Right ventricle myocardium inferior (tissue), 1 donor: ENCODE data around the gene FAM171A1. TPM values are rescaled to one million over a fixed set of nuclear protein-coding genes. Genes with fewer than 3 reads are reported as not detected.
A peak's percentile ranks its signal among the peaks of the same experiment; 100 is the strongest.
"Not testable (repeated sequence)": the region's sequence is repeated elsewhere in the genome, so short reads cannot be mapped to it uniquely, and the experiment has no call there.

ENCODE experiments used
- ATAC-seq: fragments of 200-7000 bp; cut with Tn5 transposase; one replicate; pipeline ENCODE4 v1.9.1; 2020; ENCODE audit warnings: mild to moderate bottlenecking, moderate library complexity
- DNase-seq: peaks from one replicate; pipeline ENCODE4 v3.0.0; 2021; ENCODE audit errors: missing footprints
- intact Hi-C: fragments of 100-400 bp; cut with DNase I; formaldehyde crosslinking; loops from one replicate; pipeline ENCODE4 v1.11.0; 2022
- total RNA-seq: library from RNA; stranded (reverse); fragmentation: NEBNext Ultra II Directional; extraction: Animal tissue kit (Norgen Biotek cat#: 25700); gene quantifications from one replicate; pipeline ENCODE4 v1.2.1, GENCODE V29; 2021
- donor health status: DM: no; HTN: yes; CAD: no; lungs with severe emphysema.

FAM171A1 gene
- total RNA-seq, 1 donor from 2014 or later: 12.2 TPM

DNA sequence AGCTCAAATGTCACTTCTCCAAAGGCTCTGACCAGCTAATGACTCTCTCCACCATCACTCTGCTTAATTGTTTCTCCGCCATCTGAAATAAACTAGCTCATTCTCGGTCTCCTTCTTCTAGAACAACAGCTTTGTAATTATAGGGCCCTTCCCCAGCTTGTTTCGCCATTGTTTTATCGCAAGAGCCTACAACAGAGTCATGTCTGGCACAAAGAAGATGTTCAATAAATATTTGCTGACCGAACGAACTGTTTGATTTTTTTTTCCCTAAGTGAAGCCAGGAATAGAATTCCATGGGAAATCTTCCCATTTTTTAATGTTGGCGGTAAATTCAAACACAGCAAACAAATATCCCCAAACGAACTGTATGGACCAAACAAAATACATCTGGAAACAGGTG is 138.8 kb downstream of the FAM171A1 start:
- intact Hi-C loops: no loop called here
- DNase-seq: no peak
- no peak for ATAC-seq

- DNase-seq (no peak), ATAC-seq (no peak)
- intact Hi-C loops: no loop called here
These were observed 139.7 kb downstream of the FAM171A1 start for GRCh38 chr10:15231426-15231825.

GRCh38 chr10:15230257-15230656 is 140.8 kb downstream of the FAM171A1 start:
- intact Hi-C loops: no loop called here
- DNase-seq (no peak), ATAC-seq (no peak)

- ATAC-seq: no peak
- DNase-seq: no peak
- intact Hi-C loops: no loop called here
These were observed 141.8 kb downstream of the FAM171A1 start for GRCh38 chr10:15229268-15229667.

DNA sequence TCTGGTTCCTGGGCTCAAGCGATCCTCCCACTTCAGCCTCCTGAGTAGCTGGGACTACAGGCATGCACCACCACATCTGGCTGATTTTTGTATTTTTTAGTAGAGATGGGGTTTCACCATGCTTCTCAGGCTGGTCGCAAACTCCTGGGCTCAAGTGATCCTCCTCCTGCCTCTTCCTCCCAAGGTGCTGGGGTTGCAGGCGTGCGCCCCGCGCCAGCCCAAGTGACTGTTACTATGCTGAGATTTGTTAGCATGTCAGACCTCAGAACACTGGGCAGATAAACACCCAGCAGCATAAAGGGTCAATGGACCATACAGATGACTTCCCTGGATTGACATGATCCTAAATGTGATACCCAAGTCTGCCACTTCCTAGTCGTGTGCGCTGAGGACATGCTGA is 142.7 kb downstream of the FAM171A1 start:
- ATAC-seq (no peak), DNase-seq (no peak)
- intact Hi-C loops: no loop called here

DNA sequence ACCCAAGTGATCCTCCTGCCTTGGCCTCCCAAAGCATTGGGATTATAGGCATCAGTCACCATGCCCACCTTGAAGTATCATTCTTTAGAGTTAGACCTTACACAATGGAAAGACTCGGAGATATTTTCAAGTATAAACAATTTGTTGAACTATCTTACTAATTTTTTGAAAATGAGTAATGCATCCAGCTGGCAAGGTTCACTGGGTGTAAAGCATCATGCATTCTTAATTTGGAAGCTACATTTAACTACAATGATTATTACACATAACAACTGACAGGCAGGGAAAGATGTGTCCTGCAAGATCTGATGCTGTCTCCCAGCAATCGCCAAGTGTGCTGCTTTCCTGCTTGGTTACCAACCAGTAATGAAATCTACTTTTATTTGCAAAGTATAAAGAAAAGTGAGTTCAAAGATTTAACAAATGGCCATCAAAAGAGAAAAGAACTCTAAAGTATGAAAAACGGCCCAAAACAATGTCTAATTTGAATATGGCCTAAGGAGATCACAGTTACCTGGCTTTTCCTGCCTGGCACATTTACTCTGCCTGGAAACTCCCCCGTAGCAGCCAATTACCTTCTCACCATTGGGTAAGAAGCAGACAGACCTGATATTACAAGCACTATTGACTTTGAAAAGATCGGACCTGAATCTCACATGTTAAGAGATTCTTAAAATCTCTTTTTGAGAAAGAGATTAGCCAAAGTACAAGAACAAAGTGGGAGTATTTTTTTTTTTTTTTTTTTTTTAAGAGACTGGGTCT is 143.3 kb downstream of the FAM171A1 start:
- DNase-seq (no peak), ATAC-seq (no peak)
- intact Hi-C loops: no loop called here

DNA sequence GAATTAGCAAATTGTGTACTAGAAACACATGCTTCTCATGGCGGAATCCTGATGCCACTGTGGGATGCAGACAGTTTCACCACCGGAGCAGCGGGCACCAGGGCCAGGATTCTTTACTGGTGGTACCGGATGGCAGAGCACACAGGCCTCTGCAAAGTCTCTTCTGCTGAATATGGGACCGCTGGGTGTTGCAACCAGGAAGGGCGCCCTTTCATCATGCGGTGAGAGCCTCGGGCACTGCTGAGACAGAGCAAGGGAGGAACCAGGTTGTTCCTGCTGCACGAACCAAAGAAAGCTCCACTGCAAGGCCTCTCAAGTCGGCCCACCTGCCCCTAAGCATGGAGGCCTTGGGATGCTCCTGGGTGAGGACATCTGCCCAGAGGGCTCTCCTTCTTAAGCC is 145.6 kb downstream of the FAM171A1 start:
- DNase-seq: no peak

DNA sequence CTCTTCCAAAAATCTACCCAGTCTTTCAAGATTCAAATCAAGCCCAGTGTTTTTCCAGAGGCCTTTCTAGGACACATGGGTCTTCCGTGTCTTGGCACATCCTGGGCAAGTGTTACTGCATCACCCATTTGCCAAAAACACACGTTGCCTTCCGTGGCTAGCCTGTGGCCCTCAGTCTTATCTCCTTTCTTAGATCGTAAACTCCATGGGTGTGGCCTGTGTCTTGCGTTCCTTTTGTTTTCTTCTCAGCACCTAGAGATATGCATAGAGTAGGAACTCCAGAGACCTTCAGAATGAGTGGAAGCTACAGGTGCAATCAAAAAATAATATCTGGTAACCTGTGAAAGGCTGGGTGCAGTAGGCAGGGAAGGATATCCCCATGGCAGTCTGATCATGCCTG is 146.1 kb downstream of the FAM171A1 start:
- DNase-seq (no peak), ATAC-seq (no peak)
- intact Hi-C loops: no loop called here

More for the DNA sequence above, 145.6 kb downstream of the FAM171A1 start:
- no peak for ATAC-seq
- intact Hi-C loops: no loop called here

- intact Hi-C loops: no loop called here
- no peak for DNase-seq
These were observed 147.9 kb downstream of the FAM171A1 start for GRCh38 chr10:15223174-15223573.

GRCh38 chr10:15222511-15222910 is 148.6 kb downstream of the FAM171A1 start:
- DNase-seq (no peak), ATAC-seq (no peak)
- intact Hi-C loops: no loop called here

More at GRCh38 chr10:15223174-15223573, 147.9 kb downstream of the FAM171A1 start:
- no peak for ATAC-seq

DNA sequence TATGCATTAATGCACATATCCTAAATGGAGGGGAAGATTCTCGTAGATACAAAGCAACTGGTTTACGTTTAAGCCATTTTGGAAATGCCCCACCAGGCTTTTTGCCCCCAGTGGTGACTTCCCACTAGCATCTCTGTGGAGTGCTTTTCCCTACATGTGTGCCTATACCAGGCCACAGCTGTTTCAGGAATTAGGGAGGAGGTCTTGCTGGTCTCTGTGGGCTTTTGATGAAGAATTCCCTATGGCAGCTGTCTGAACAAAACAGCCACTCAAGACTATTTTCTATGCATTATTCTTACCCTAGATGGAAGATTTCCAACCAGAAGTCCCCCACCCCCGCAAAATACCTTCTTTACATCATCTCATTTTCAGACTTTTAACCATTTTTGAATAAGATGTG is 150.6 kb downstream of the FAM171A1 start:
- ATAC-seq: no peak

GRCh38 chr10:15216700-15217099 is 154.4 kb downstream of the FAM171A1 start:
- ATAC-seq (no peak), DNase-seq (no peak)
- intact Hi-C loops: no loop called here

More for the DNA sequence above, 150.6 kb downstream of the FAM171A1 start:
- DNase-seq: no peak
- intact Hi-C loops: no loop called here

GRCh38 chr10:15214237-15214636 is 156.9 kb downstream of the FAM171A1 start:
- intact Hi-C loops: loop anchor here (5.0 kb wide), 1 partner anchor 203 kb away; no protein-coding TSS in a partner anchor
- no peak for ATAC-seq
- no peak for DNase-seq

- no peak for ATAC-seq
- intact Hi-C loops: loop anchor here (5.0 kb wide), 1 partner anchor 204 kb away; no protein-coding TSS in a partner anchor
These were observed 157.6 kb downstream of the FAM171A1 start for GRCh38 chr10:15213461-15213861.

GRCh38 chr10:15211464-15211979 is 159.6 kb downstream of the FAM171A1 start:
- intact Hi-C loops: loop anchor here (5.0 kb wide), 1 partner anchor 206 kb away; no protein-coding TSS in a partner anchor
- ATAC-seq (no peak), DNase-seq (no peak)

More at GRCh38 chr10:15213461-15213861, 157.6 kb downstream of the FAM171A1 start:
- no peak for DNase-seq

DNA sequence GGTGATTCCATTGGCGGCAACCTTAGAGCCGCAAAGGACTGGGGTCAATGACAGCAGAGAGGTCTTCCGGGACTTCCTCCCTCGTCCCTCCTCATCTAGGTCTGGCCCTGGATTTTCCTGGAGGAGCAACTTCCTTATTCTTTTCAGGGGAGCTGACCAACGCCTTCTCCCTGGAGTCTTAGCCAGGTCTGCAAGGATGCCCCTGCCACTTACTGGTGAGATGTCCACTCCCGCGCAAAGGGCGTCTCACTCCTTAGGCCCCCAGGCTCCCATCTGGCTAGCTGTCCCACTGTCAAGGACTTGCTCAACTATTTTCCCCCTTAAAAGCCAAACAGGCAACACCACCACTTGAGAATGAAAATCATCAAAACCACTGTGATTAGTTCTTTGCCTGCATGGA is 160.6 kb downstream of the FAM171A1 start:
- DNase-seq: no peak
- ATAC-seq: no peak
- intact Hi-C loops: loop anchor here (1.0 to 5.0 kb wide), 2 partner anchors 161 to 207 kb away; partner anchors contain the start of gene FAM171A1

GRCh38 chr10:15209827-15210509 is 161.1 kb downstream of the FAM171A1 start:
- intact Hi-C loops: loop anchor here (1.0 to 5.0 kb wide), 2 partner anchors 161 to 207 kb away; partner anchors contain the start of gene FAM171A1
- peak; percentile 85 for ATAC-seq
- peak; percentile 73 for DNase-seq

DNA sequence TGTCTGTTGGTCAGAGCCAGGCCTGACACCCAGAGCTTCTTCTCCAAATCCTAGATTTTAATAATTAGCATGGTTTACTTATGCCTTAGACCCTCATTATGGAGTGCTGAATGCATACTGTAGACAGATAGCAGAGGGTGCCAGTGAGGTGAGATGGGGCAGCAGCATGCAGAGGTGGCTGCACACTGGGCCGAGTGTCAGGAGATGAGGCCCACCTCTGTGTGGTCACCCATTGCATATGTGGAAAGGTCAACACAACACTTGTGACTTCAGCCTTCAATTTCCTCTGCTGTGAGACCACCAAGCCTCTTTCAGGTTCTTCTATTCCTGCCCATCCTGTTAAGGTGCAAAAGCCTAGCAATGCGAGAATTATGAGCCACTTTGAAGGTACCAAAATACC is 162.9 kb downstream of the FAM171A1 start:
- no peak for ATAC-seq
- DNase-seq: no peak
- intact Hi-C loops: no loop called here

DNA sequence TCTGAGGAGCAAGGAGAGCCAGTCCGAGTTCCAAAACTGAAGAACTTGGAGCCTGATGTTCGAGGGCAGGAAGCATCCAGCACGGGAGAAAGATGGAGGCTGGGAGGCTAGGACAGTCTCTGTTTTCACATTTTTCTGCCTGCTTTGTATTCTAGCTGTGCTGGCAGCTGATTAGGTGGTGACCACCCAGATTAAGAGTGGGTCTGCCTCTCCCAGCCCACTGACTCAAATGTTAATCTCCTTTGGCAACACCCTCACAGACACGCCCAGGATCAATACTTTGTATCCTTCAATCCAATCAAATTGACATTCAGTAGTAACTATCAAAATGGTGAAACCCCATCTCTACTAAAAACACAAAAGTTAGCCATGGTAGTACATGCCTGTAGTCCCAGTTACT is 163.7 kb downstream of the FAM171A1 start:
- DNase-seq, ATAC-seq, intact Hi-C loops: not testable (repeated sequence)

DNA sequence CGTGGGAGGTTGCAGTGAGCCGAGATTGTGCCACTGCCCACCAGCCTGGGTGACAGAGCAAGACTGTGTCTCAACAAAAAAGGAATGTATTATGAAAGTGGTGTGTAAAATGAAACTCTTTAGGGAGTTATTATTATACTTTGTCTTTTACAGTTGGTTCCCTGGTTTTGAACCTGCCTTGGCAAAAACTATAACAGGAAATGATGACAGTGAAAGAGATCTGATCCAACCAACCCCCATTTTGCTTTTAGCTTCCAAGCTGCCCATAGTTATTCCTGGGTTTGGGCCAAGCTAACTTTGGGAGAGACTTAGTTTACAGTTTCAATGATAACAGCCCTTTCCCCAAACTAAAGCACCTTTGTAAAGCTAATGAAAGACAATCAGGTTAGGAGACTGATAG is 168.4 kb downstream of the FAM171A1 start:
- DNase-seq: no peak
- intact Hi-C loops: no loop called here

More for the DNA sequence above, 168.4 kb downstream of the FAM171A1 start:
- ATAC-seq: no peak
